Stimulated activated naive CD8-positive, alpha-beta T cell treated with anti-CD3 and anti-CD28 coated beads, Interleukin-15, Interleukin-2, amounts not matched to agents 100 U/mL and 50 U/mL, for 24 hours (primary cell): ENCODE results near the gene GOLGA8M.
A peak's percentile ranks its signal among the peaks of the same experiment; 100 is the strongest.
"Not testable (repeated sequence)": the region's sequence is repeated elsewhere in the genome, so short reads cannot be mapped to it uniquely, and the experiment has no call there.

Experiments used
- ATAC-seq: fragments of 150-1000 bp; cut with Tn5 transposase; one replicate; pipeline ENCODE4 v1.10.0; 2021
- DNase-seq: peaks from one replicate; pipeline ENCODE4 v3.0.0; 2021

GOLGA8M gene

GRCh38 chr15:28712270-28712669, at the start of gene GOLGA8M:
Gene GOLGA8M, minus strand, starts transcription at chr15:28712421. Its CDS starts 98 bp downstream, at chr15:28712323.
- not testable (repeated sequence) for ATAC-seq, DNase-seq

GRCh38 chr15:28742890-28743289, 30.7 kb upstream of the GOLGA8M start:
- not testable (repeated sequence) for DNase-seq, ATAC-seq

GRCh38 chr15:28738590-28739292, 26.5 kb upstream of the GOLGA8M start:
- ATAC-seq = peak; percentile 83
- DNase-seq = not testable (repeated sequence)

- ATAC-seq = peak; percentile 51
- not testable (repeated sequence) for DNase-seq
These were observed 26.0 kb upstream of the GOLGA8M start for GRCh38 chr15:28738200-28738561.

GRCh38 chr15:28737521-28738199, 25.4 kb upstream of the GOLGA8M start:
- DNase-seq (peak; percentile 48), ATAC-seq (peak; percentile 62)

GRCh38 chr15:28728061-28728460, 15.8 kb upstream of the GOLGA8M start:
- not testable (repeated sequence) for ATAC-seq
- DNase-seq = peak; percentile 31

GRCh38 chr15:28727026-28727425, 14.8 kb upstream of the GOLGA8M start:
- DNase-seq, ATAC-seq: not testable (repeated sequence)

GRCh38 chr15:28726102-28726501, 13.9 kb upstream of the GOLGA8M start:
- ATAC-seq = no peak

GRCh38 chr15:28725556-28725955, 13.3 kb upstream of the GOLGA8M start:
- ATAC-seq (no peak), DNase-seq (no peak)

More at GRCh38 chr15:28726102-28726501, 13.9 kb upstream of the GOLGA8M start:
- DNase-seq = no peak

- DNase-seq, ATAC-seq: not testable (repeated sequence)
These were observed 11.8 kb upstream of the GOLGA8M start for GRCh38 chr15:28723986-28724385.

- not testable (repeated sequence) for DNase-seq, ATAC-seq
These were observed 7.4 kb upstream of the GOLGA8M start for GRCh38 chr15:28719626-28720025.

GRCh38 chr15:28718576-28718975, 6.4 kb upstream of the GOLGA8M start:
- ATAC-seq, DNase-seq: not testable (repeated sequence)

GRCh38 chr15:28714176-28714575, 2.0 kb upstream of the GOLGA8M start:
- ATAC-seq = not testable (repeated sequence)

GRCh38 chr15:28703927-28704326, 8.3 kb downstream of the GOLGA8M start:
- ATAC-seq, DNase-seq: not testable (repeated sequence)

More at GRCh38 chr15:28714176-28714575, 2.0 kb upstream of the GOLGA8M start:
- DNase-seq = not testable (repeated sequence)

- ATAC-seq, DNase-seq: not testable (repeated sequence)
These were observed 9.8 kb downstream of the GOLGA8M start for GRCh38 chr15:28702427-28702826.

- ATAC-seq, DNase-seq: not testable (repeated sequence)
These were observed 18.0 kb downstream of the GOLGA8M start for GRCh38 chr15:28694006-28694751.

GRCh38 chr15:28693021-28693420, 19.2 kb downstream of the GOLGA8M start:
- not testable (repeated sequence) for ATAC-seq, DNase-seq

GRCh38 chr15:28673533-28673932, 38.7 kb downstream of the GOLGA8M start:
- ATAC-seq, DNase-seq: not testable (repeated sequence)

GRCh38 chr15:28672122-28672521, 40.1 kb downstream of the GOLGA8M start:
- ATAC-seq = peak; percentile 68
- DNase-seq = not testable (repeated sequence)

- DNase-seq, ATAC-seq: not testable (repeated sequence)
These were observed 45.8 kb downstream of the GOLGA8M start for GRCh38 chr15:28666402-28666801.

GRCh38 chr15:28664575-28664974, 47.6 kb downstream of the GOLGA8M start:
- ATAC-seq, DNase-seq: not testable (repeated sequence)

- DNase-seq = not testable (repeated sequence)
- ATAC-seq = peak; percentile 36
These were observed 48.5 kb downstream of the GOLGA8M start for GRCh38 chr15:28663717-28664116.
